H9 (cell line): ENCODE measurements around the gene OMG. TPM values are rescaled to one million over a fixed set of nuclear protein-coding genes. Genes with fewer than 3 reads are reported as not detected.

Source experiments
- DNase-seq: peaks from one replicate; pipeline ENCODE4 v3.0.0-alpha.2; 2017
- H2AFZ ChIP-seq: one replicate; pipeline ENCODE4 v1.6.1; 2013; ENCODE audit warnings: mild to moderate bottlenecking, low read length, control low read depth, moderate library complexity
- H2AK5ac ChIP-seq: 2 replicates; pipeline ENCODE4 v1.6.1; 2013; ENCODE audit warnings: low read length, control low read depth, mixed read lengths; ENCODE audit not compliant: insufficient read length
- H2BK120ac ChIP-seq: one replicate; pipeline ENCODE4 v1.6.1; 2013; ENCODE audit warnings: low read depth, mild to moderate bottlenecking, low read length, control low read depth, inconsistent platforms; ENCODE audit not compliant: poor library complexity, severe bottlenecking
- H2BK12ac ChIP-seq: 2 replicates; pipeline ENCODE4 v1.6.1; 2013; ENCODE audit warnings: low read length, control low read depth, mixed read lengths, low read depth; ENCODE audit not compliant: insufficient read length
- H2BK15ac ChIP-seq: 2 replicates; pipeline ENCODE4 v1.6.1; 2013; ENCODE audit warnings: low read depth, low read length, control low read depth
- H2BK20ac ChIP-seq: one replicate; pipeline ENCODE4 v1.6.1; 2013; ENCODE audit warnings: low read depth, mild to moderate bottlenecking, low read length, control low read depth, inconsistent platforms; ENCODE audit not compliant: poor library complexity, severe bottlenecking
- H2BK5ac ChIP-seq: 2 replicates; pipeline ENCODE4 v1.6.1; 2013; ENCODE audit warnings: low read length, control low read depth, mixed read lengths; ENCODE audit not compliant: insufficient read length
- H3K14ac ChIP-seq: 2 replicates; pipeline ENCODE4 v1.6.1; 2013; ENCODE audit warnings: low read length, control low read depth; ENCODE audit not compliant: insufficient read depth
- H3K18ac ChIP-seq: 2 replicates; pipeline ENCODE4 v1.6.1; 2013; ENCODE audit warnings: low read depth, mild to moderate bottlenecking, mixed read lengths, low read length, control low read depth; ENCODE audit not compliant: insufficient read length
- H3K23ac ChIP-seq: 2 replicates; pipeline ENCODE4 v1.6.1; 2013; ENCODE audit warnings: low read length, control low read depth, mixed read lengths, low read depth; ENCODE audit not compliant: insufficient read length
- H3K23me2 ChIP-seq: 2 replicates; pipeline ENCODE4 v1.6.1; 2013; ENCODE audit warnings: low read depth, mild to moderate bottlenecking, mixed read lengths, low read length, control low read depth; ENCODE audit not compliant: insufficient read length, poor library complexity, severe bottlenecking
- H3K27ac ChIP-seq: 2 replicates; pipeline ENCODE4 v1.5.1; 2013; ENCODE audit warnings: low read length, control low read depth, mixed read lengths, low read depth; ENCODE audit not compliant: insufficient read length
- H3K27me3 ChIP-seq: 2 replicates; pipeline ENCODE4 v1.6.1; 2013; ENCODE audit warnings: low read length, control low read depth, inconsistent platforms; ENCODE audit not compliant: insufficient read depth
- H3K4ac ChIP-seq: 2 replicates; pipeline ENCODE4 v1.6.1; 2013; ENCODE audit warnings: low read depth, mild to moderate bottlenecking, control low read depth, inconsistent platforms, low read length, moderate library complexity
- H3K4me1 ChIP-seq: 2 replicates; pipeline ENCODE4 v1.6.1; 2013; ENCODE audit warnings: low read length, control low read depth, inconsistent platforms; ENCODE audit not compliant: insufficient read depth
- H3K4me2 ChIP-seq: 2 replicates; pipeline ENCODE4 v1.6.1; 2013; ENCODE audit warnings: low read length, control low read depth, mixed read lengths; ENCODE audit not compliant: insufficient read length, insufficient read depth
- H3K56ac ChIP-seq: 2 replicates; pipeline ENCODE4 v1.6.1; 2013; ENCODE audit warnings: low read depth, mild to moderate bottlenecking, mixed read lengths, low read length, control low read depth; ENCODE audit not compliant: insufficient read length
- H3K79me1 ChIP-seq: 2 replicates; pipeline ENCODE4 v1.6.1; 2013; ENCODE audit warnings: low read depth, mild to moderate bottlenecking, moderate library complexity, low read length, control low read depth, inconsistent platforms; ENCODE audit not compliant: insufficient read depth, poor library complexity, severe bottlenecking
- H3K79me2 ChIP-seq: 2 replicates; pipeline ENCODE4 v1.6.1; 2013; ENCODE audit warnings: low read length, control low read depth, inconsistent platforms; ENCODE audit not compliant: insufficient read depth
- H3K9ac ChIP-seq: 2 replicates; pipeline ENCODE4 v1.6.1; 2013; ENCODE audit warnings: low read length, control low read depth, mixed read lengths; ENCODE audit not compliant: insufficient read length; ENCODE audit errors: extremely low read depth
- H3K9me3 ChIP-seq: one replicate; pipeline ENCODE4 v1.6.1; 2013; ENCODE audit warnings: low read depth, low read length, inconsistent platforms; ENCODE audit not compliant: control insufficient read depth
- H3T11ph ChIP-seq: one replicate; pipeline ENCODE4 v1.6.1; 2013; ENCODE audit warnings: mild to moderate bottlenecking, low read length, control low read depth, inconsistent platforms
- H4K20me1 ChIP-seq: one replicate; pipeline ENCODE4 v1.6.1; 2013; ENCODE audit not compliant: control insufficient read depth, insufficient read length, insufficient read depth
- H4K5ac ChIP-seq: 2 replicates; pipeline ENCODE4 v1.6.1; 2013; ENCODE audit warnings: low read depth, mild to moderate bottlenecking, mixed read lengths, low read length, control low read depth; ENCODE audit not compliant: insufficient read length
- H4K8ac ChIP-seq: replicated peaks from 2 replicates; pipeline ENCODE4 v1.6.1; 2013; ENCODE audit warnings: low read length, control low read depth, mixed read lengths, low read depth; ENCODE audit not compliant: insufficient read length
- H4K91ac ChIP-seq: 2 replicates; pipeline ENCODE4 v1.6.1; 2013; ENCODE audit warnings: low read depth, mild to moderate bottlenecking, moderate library complexity, mixed read lengths, low read length, control low read depth; ENCODE audit not compliant: insufficient read length
- H3K27ac Mint-ChIP-seq, 3 experiments: 2 replicates in 2 of 3; 3 replicates in 1 of 3; pipeline ENCODE4 v1.8.0; 2020 to 2021; ENCODE audit warnings: mixed read lengths in 3 of 3, mild to moderate bottlenecking in 1 of 3, moderate library complexity in 1 of 3
- H3K27me3 Mint-ChIP-seq: 2 replicates; pipeline ENCODE4 v1.8.0; 2021; ENCODE audit warnings: low read depth, mild to moderate bottlenecking, moderate library complexity, mixed read lengths
- H3K36me3 Mint-ChIP-seq, 3 experiments: 2 replicates in 2 of 3; 3 replicates in 1 of 3; pipeline ENCODE4 v1.8.0; 2020 to 2021; ENCODE audit warnings: low read depth in 3 of 3, mixed read lengths in 3 of 3; ENCODE audit not compliant: insufficient read depth in 1 of 3
- H3K4me1 Mint-ChIP-seq, 2 experiments: 2 replicates each; pipeline ENCODE4 v1.8.0; 2020; ENCODE audit warnings: mixed read lengths in 2 of 2
- H3K4me3 Mint-ChIP-seq, 2 experiments: 2 replicates in 1 of 2; 3 replicates in 1 of 2; pipeline ENCODE4 v1.8.0; 2020 to 2021; ENCODE audit warnings: mild to moderate bottlenecking in 2 of 2, mixed read lengths in 2 of 2, moderate library complexity in 1 of 2
- H3K9me3 Mint-ChIP-seq, 2 experiments: 2 replicates in 1 of 2; 3 replicates in 1 of 2; pipeline ENCODE4 v1.8.0; 2020; ENCODE audit warnings: mild to moderate bottlenecking in 2 of 2, mixed read lengths in 2 of 2, moderate library complexity in 1 of 2
- CTCF ChIP-seq: fragments of 200-600 bp; sonication (generic); conservative IDR thresholded peaks from 3 replicates; pipeline ENCODE4 v1.8.0; 2021; ENCODE audit warnings: antibody characterized with exemption, mild to moderate bottlenecking
- WGBS: extraction: QIAGEN DNeasy Blood & Tissue Kit; methylation state at CpG from one replicate; pipeline ENCODE4 v1.1.7; 2013; ENCODE audit warnings: missing lambda C conversion rate, low lambda C conversion rate, mixed read lengths; ENCODE audit not compliant: insufficient read length; ENCODE audit errors: extremely low coverage; 5-methylcytosine and 5-hydroxymethylcytosine counted together
- total RNA-seq: library from RNA; stranded (reverse); gene quantifications from 2 replicates; pipeline ENCODE4 v1.2.1, GENCODE V29; 2021

OMG gene
- total RNA-seq, 1 experiment from 2014 or later, result not detected

DNA sequence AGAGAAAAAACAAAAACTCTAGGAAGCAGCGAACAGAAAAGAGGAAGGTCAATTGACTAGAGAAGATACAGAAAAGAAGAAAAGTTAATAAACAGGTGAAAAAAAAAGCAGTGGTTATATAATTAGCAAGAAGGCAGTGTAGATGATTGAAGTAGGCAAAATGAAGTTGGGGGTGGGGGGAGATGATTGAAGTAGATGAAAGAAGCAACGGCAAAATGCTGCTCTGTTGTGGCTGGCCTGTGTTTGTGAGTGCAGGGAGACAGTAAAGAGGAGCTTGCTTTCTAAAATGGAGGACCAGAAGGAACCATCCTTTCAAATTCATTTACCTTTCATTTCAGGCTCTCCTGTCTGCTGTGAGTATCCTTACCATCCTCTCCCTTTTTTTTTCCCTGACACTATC lies 13.2 kb upstream of the OMG start:
- H3K4me3 Mint-ChIP-seq, result no peak overlapping the region
- Histone ChIP-seq H2AK5ac (no peak overlapping the region), H2BK5ac (no peak overlapping the region), H3K9me3 (no peaks in the 10 kb centered on the region), H2BK15ac (no peak overlapping the region), H3T11ph (no peak overlapping the region), H3K4ac (no peak overlapping the region), H4K91ac (no peak overlapping the region), H2AFZ (no peak overlapping the region), H3K56ac (no peak overlapping the region), H3K23ac (no peak overlapping the region), H2BK120ac (no peak overlapping the region), H4K8ac (no peak overlapping the region), H4K20me1 (no peaks in the 10 kb centered on the region), H3K4me1 (no peaks in the 10 kb centered on the region), H3K79me1 (no peaks in the 10 kb centered on the region), H2BK12ac (no peak overlapping the region), H3K23me2 (no peaks in the 10 kb centered on the region), H3K9ac (no peak overlapping the region), H3K18ac (no peak overlapping the region), H3K27ac (no peak overlapping the region), H3K79me2 (no peaks in the 10 kb centered on the region), H3K14ac (no peak overlapping the region), H3K27me3 (no peaks in the 10 kb centered on the region), H3K4me2 (no peak overlapping the region), H4K5ac (no peak overlapping the region), H2BK20ac (no peak overlapping the region)
- no peak for TF ChIP-seq CTCF
- WGBS, result no CpG with 5 or more reads among the region's 2 CpGs
- no peaks in the 10 kb centered on the region for H3K27me3 Mint-ChIP-seq
- H3K27ac Mint-ChIP-seq, result peak overlapping the region; percentile 7 to 13 (median 12); a peak in 2 of 7 replicates
- H3K9me3 Mint-ChIP-seq, result no peaks in the 10 kb centered on the region
- peaks cover 3 to 9% of the 10 kb centered on the region in 2 experiments for H3K4me1 Mint-ChIP-seq
- no peak for DNase-seq
- H3K36me3 Mint-ChIP-seq, result no peaks in the 10 kb centered on the region
